A673 (cell line): ENCODE results near the gene MRPS22. TPM values are rescaled to one million over a fixed set of nuclear protein-coding genes. Genes with fewer than 3 reads are reported as not detected.

Source experiments
- BruUV-seq: library from RNA; stranded (reverse); fragments of 400-500 nt; replicated peaks from 2 replicates; lab custom pipeline; 2021; lab: Mats Ljungman, UMichigan
- CTCF ChIA-PET: fragments of 300-600 bp; sonication (Branson Sonifier 250); formaldehyde crosslinking; loops from one replicate; lab custom pipeline; 2022; ENCODE audit warnings: antibody characterized with exemption; lab: Charles Lee
- POLR2A ChIA-PET: fragments of 300-600 bp; sonication (Branson Sonifier 250); formaldehyde crosslinking; loops from one replicate; lab custom pipeline; 2022; ENCODE audit warnings: antibody characterized with exemption; ENCODE audit not compliant: low non-redundant PET; lab: Charles Lee
- DNase-seq: peaks from one replicate; pipeline ENCODE4 v3.0.0-alpha.2; 2015; ENCODE audit warnings: low spot score
- H3K27ac ChIP-seq: fragments of 200-600 bp; sonication (generic); 2 replicates; pipeline ENCODE4 v1.5.1; 2016; ENCODE audit warnings: mixed run types, low read depth, mild to moderate bottlenecking, mixed read lengths, antibody characterized with exemption, low read length; ENCODE audit not compliant: poor library complexity, severe bottlenecking
- H3K27me3 ChIP-seq: fragments of 200-600 bp; sonication (generic); replicated peaks from 2 replicates; pipeline ENCODE4 v1.6.1; 2017; ENCODE audit warnings: mixed run types, low read depth, mild to moderate bottlenecking, mixed read lengths, antibody characterized with exemption, low read length; ENCODE audit not compliant: insufficient read depth, poor library complexity
- H3K36me3 ChIP-seq: fragments of 200-600 bp; sonication (generic); 2 replicates; pipeline ENCODE4 v1.6.1; 2016; ENCODE audit warnings: mixed run types, mild to moderate bottlenecking, mixed read lengths, antibody characterized with exemption, low read length; ENCODE audit not compliant: insufficient read depth, poor library complexity, severe bottlenecking
- H3K4me1 ChIP-seq: fragments of 200-600 bp; sonication (generic); 2 replicates; pipeline ENCODE4 v1.6.1; 2017; ENCODE audit warnings: mixed run types, mild to moderate bottlenecking, mixed read lengths, antibody characterized with exemption, low read length; ENCODE audit not compliant: insufficient read depth, poor library complexity, severe bottlenecking
- H3K4me3 ChIP-seq: fragments of 200-600 bp; sonication (generic); 2 replicates; pipeline ENCODE4 v1.5.1; 2016; ENCODE audit warnings: low read depth, mixed run types, mild to moderate bottlenecking, mixed read lengths, low read length; ENCODE audit not compliant: poor library complexity, severe bottlenecking
- H3K9me3 ChIP-seq: fragments of 200-600 bp; sonication (generic); 2 replicates; pipeline ENCODE4 v1.6.1; 2016; ENCODE audit warnings: mixed run types, low read depth, mild to moderate bottlenecking, mixed read lengths, antibody characterized with exemption, low read length; ENCODE audit not compliant: poor library complexity, severe bottlenecking
- EZH2 ChIP-seq: fragments of 200-600 bp; sonication (generic); IDR thresholded peaks from 2 replicates; pipeline ENCODE4 v1.6.1; 2017; ENCODE audit warnings: borderline replicate concordance, low read depth, mild to moderate bottlenecking, mixed read lengths, antibody characterized with exemption, low read length; ENCODE audit not compliant: poor library complexity, severe bottlenecking
- intact Hi-C: fragments of 100-400 bp; cut with micrococcal nuclease; formaldehyde crosslinking; loops from one replicate; pipeline ENCODE4 v1.10.0; 2022; ENCODE audit not compliant: unreplicated experiment
- total RNA-seq: library from RNA; stranded (reverse); gene quantifications from 2 replicates; pipeline ENCODE4 v1.2.3, GENCODE V29; 2021
- TF ChIP-seq, protein P1 (sequence below): fragments of 300-800, 200-600 bp; sonication (generic); conservative IDR thresholded peaks from 2 replicates; pipeline ENCODE4 v1.5.1; 2017; ENCODE audit warnings: low read depth, mild to moderate bottlenecking, antibody characterized with exemption, low read length, moderate library complexity, mixed read lengths

The MRPS22 gene
- total RNA-seq, 1 experiment from 2014 or later = 61.9 TPM

DNA sequence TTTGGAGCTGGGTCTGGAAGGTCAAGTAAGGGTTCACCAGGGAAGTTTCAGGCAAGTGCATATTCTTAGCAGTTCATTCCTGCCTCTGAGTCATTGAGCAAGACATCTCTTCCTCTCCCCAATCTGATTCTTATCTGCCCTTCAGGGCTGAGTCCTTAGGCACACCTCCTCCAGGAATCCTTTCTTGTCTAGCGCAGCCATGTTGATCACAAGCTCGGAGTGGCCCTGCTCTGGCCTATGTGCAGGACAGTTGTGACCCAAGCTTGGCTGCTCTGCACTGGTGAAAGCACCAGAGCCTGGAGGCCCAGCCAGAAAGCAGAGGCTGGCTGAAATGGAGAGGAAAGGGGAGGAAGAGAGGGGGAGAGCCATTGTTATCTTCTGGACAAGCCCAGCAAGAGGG, 30.9 kb upstream of the MRPS22 start:
- no peaks in the 10 kb centered on the region for H3K36me3 ChIP-seq
- ChIA-PET POLR2A (no interaction called here), CTCF (no interaction called here)
- H3K27me3 ChIP-seq = no peaks in the 10 kb centered on the region
- H3K4me1 ChIP-seq = no peaks in the 10 kb centered on the region
- TF ChIP-seq, protein P1, sequence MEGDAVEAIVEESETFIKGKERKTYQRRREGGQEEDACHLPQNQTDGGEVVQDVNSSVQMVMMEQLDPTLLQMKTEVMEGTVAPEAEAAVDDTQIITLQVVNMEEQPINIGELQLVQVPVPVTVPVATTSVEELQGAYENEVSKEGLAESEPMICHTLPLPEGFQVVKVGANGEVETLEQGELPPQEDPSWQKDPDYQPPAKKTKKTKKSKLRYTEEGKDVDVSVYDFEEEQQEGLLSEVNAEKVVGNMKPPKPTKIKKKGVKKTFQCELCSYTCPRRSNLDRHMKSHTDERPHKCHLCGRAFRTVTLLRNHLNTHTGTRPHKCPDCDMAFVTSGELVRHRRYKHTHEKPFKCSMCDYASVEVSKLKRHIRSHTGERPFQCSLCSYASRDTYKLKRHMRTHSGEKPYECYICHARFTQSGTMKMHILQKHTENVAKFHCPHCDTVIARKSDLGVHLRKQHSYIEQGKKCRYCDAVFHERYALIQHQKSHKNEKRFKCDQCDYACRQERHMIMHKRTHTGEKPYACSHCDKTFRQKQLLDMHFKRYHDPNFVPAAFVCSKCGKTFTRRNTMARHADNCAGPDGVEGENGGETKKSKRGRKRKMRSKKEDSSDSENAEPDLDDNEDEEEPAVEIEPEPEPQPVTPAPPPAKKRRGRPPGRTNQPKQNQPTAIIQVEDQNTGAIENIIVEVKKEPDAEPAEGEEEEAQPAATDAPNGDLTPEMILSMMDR = no peak
- TF ChIP-seq EZH2 = no peak
- H3K9me3 ChIP-seq = no peaks in the 10 kb centered on the region
- no peak for DNase-seq
- H3K27ac ChIP-seq = no peak overlapping the region
- H3K4me3 ChIP-seq = no peak overlapping the region
- intact Hi-C loops = no loop called here
- no TSS peak for BruUV-seq

DNA sequence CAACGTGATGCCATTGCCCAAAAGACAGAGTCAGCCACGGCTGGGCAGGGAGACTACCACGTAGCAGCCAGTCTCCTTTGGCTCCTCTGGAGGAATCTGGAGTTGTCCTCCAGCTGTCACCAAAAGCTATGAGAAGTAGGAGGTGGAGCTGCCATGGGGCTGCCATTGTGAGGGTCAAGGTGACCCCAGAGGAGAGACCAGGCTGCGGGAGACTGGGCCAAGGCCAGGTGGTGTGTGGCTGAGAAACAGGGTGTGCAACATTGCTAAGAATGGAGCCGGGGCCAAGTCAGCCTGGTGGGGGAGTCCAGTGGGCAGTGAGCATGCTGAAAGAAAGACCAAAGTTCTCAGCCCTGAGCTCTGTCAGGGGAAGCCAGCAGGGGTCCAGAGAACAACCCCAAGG, 29.9 kb upstream of the MRPS22 start:
- Histone ChIP-seq H3K27ac (no peak overlapping the region), H3K27me3 (no peaks in the 10 kb centered on the region), H3K36me3 (no peaks in the 10 kb centered on the region), H3K9me3 (no peaks in the 10 kb centered on the region), H3K4me3 (no peak overlapping the region), H3K4me1 (no peaks in the 10 kb centered on the region)
- ChIA-PET CTCF (no interaction called here), POLR2A (no interaction called here)
- intact Hi-C loops = no loop called here
- no peak for TF ChIP-seq EZH2
- TF ChIP-seq, protein P1 = no peak
- BruUV-seq = no TSS peak
- no peak for DNase-seq

DNA sequence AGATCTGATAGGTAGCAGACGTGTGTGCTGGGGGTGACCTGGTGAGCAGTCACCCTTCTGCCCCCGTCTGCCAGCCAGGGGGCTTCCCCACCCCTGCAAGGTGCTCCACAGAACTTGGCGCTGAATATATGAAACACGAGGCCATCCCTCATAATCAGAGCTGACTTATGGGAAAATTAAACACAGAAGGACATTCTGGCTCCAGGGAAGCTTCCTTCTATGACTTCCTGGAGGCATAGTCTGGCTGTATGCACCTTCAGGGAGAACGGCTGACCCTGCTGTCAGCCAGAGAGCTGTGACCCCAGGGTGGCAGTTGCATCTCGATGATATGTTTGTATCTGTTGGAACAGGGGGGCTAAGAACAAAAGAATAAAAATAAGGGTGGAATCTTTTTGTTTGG, 26.6 kb upstream of the MRPS22 start:
- no peaks in the 10 kb centered on the region for H3K36me3 ChIP-seq
- no peak for TF ChIP-seq EZH2
- TF ChIP-seq, protein P1 = no peak
- BruUV-seq = no TSS peak
- no peak for DNase-seq
- intact Hi-C loops = no loop called here
- H3K4me3 ChIP-seq = no peak overlapping the region
- POLR2A ChIA-PET = no interaction called here
- H3K27me3 ChIP-seq = peaks cover 8% of the 10 kb centered on the region
- H3K27ac ChIP-seq = no peak overlapping the region
- no peaks in the 10 kb centered on the region for H3K9me3 ChIP-seq
- CTCF ChIA-PET = no interaction called here
- no peaks in the 10 kb centered on the region for H3K4me1 ChIP-seq
